GM19099 (cell line): Measurements from ENCODE around the gene SIGMAR1.

ENCODE experiments used
- POLR2A ChIP-seq: IDR thresholded peaks from 3 replicates; pipeline ENCODE4 v1.6.1; 2011; ENCODE audit warnings: low read depth; ENCODE audit not compliant: insufficient read length; ENCODE audit errors: extremely low read depth

The SIGMAR1 gene

GRCh38 chr9:34647084-34647403 is 9.5 kb upstream of the SIGMAR1 start:
- no peak for TF ChIP-seq POLR2A

- TF ChIP-seq POLR2A: peak; percentile 74
Observed at GRCh38 chr9:34646211-34647083, 8.9 kb upstream of the SIGMAR1 start, which contains the start of gene GALT. TSS of gene GALT (plus strand) at chr9:34646675. CDS start at chr9:34646705, 30 bp downstream.

- TF ChIP-seq POLR2A: no peak
Observed at GRCh38 chr9:34644766-34645314, 7.3 kb upstream of the SIGMAR1 start.

GRCh38 chr9:34642679-34643078 is 5.1 kb upstream of the SIGMAR1 start:
- no peak for TF ChIP-seq POLR2A

- TF ChIP-seq POLR2A: no peak
Observed at GRCh38 chr9:34638138-34638445, 505 bp upstream of the SIGMAR1 start.

GRCh38 chr9:34636791-34637355 is 714 bp downstream of the SIGMAR1 start:
- TF ChIP-seq POLR2A: no peak

GRCh38 chr9:34635556-34635955 is 2.0 kb downstream of the SIGMAR1 start:
- TF ChIP-seq POLR2A: no peak

- no peak for TF ChIP-seq POLR2A
Observed at GRCh38 chr9:34634551-34635248, 2.9 kb downstream of the SIGMAR1 start.

GRCh38 chr9:34633851-34634550 is 3.6 kb downstream of the SIGMAR1 start:
- no peak for TF ChIP-seq POLR2A

- no peak for TF ChIP-seq POLR2A
Observed at GRCh38 chr9:34633166-34633565, 4.4 kb downstream of the SIGMAR1 start.

- TF ChIP-seq POLR2A: no peak
Observed at GRCh38 chr9:34630402-34631154, 7.0 kb downstream of the SIGMAR1 start.

GRCh38 chr9:34629491-34629808 is 8.1 kb downstream of the SIGMAR1 start:
- no peak for TF ChIP-seq POLR2A

GRCh38 chr9:34628656-34629490 is 8.7 kb downstream of the SIGMAR1 start, which contains the start of gene ARID3C:
TSS of gene ARID3C (minus strand) at chr9:34629066. CDS start at chr9:34628014, 1,052 bp downstream.
- TF ChIP-seq POLR2A: no peak
